AML-193 (cell line): ENCODE results near the gene GRIPAP1.
"Not testable (repeated sequence)": the region's sequence is repeated elsewhere in the genome, so short reads cannot be mapped to it uniquely, and the experiment has no call there.

Source experiments
- DNase-seq, 2 experiments: peaks; one replicate each; lab custom pipeline; 2025; lab: John Stamatoyannopoulos, UW

Gene GRIPAP1

GRCh38 chrX:48997455-48997854 lies 4.6 kb downstream of the GRIPAP1 start:
- DNase-seq = no peak

GRCh38 chrX:48996969-48997368 lies 5.1 kb downstream of the GRIPAP1 start:
- no peak for DNase-seq

- DNase-seq = no peak
These were observed 9.7 kb downstream of the GRIPAP1 start for GRCh38 chrX:48992341-48992740.

- DNase-seq = no peak
These were observed 12.6 kb downstream of the GRIPAP1 start for GRCh38 chrX:48989483-48989882.

GRCh38 chrX:48983896-48984295 lies 18.2 kb downstream of the GRIPAP1 start:
- no peak for DNase-seq

GRCh38 chrX:48983081-48983480 lies 19.0 kb downstream of the GRIPAP1 start:
- DNase-seq = no peak

GRCh38 chrX:48981178-48981577 lies 20.9 kb downstream of the GRIPAP1 start:
- no peak for DNase-seq

GRCh38 chrX:48980341-48980740 lies 21.7 kb downstream of the GRIPAP1 start:
- not testable (repeated sequence) for DNase-seq

GRCh38 chrX:48978226-48978625 lies 23.8 kb downstream of the GRIPAP1 start:
- no peak for DNase-seq

GRCh38 chrX:48976086-48976485 lies 26.0 kb downstream of the GRIPAP1 start:
- DNase-seq = no peak

GRCh38 chrX:48975541-48975940 lies 26.5 kb downstream of the GRIPAP1 start:
- DNase-seq = no peak

GRCh38 chrX:48975041-48975440 lies 27.0 kb downstream of the GRIPAP1 start:
- no peak for DNase-seq

GRCh38 chrX:48974574-48974973 lies 27.5 kb downstream of the GRIPAP1 start:
- no peak for DNase-seq

GRCh38 chrX:48974033-48974432 lies 28.0 kb downstream of the GRIPAP1 start:
- no peak for DNase-seq

- peak; percentile 11 to 13 for DNase-seq
These were observed 29.6 kb downstream of the GRIPAP1 start for GRCh38 chrX:48972220-48973164.

- no peak for DNase-seq
These were observed 30.5 kb downstream of the GRIPAP1 start, which contains the start of gene KCND1 for GRCh38 chrX:48971249-48972219. Gene KCND1, minus strand, starts transcription at chrX:48971844. Its CDS starts 1,573 bp downstream, at chrX:48970271.

GRCh38 chrX:48969471-48969870 lies 32.6 kb downstream of the GRIPAP1 start:
- DNase-seq = no peak

- no peak for DNase-seq
These were observed 33.7 kb downstream of the GRIPAP1 start for GRCh38 chrX:48968377-48968776.

- DNase-seq = no peak
These were observed 35.1 kb downstream of the GRIPAP1 start for GRCh38 chrX:48966796-48967579.

- no peak for DNase-seq
These were observed 36.1 kb downstream of the GRIPAP1 start for GRCh38 chrX:48965959-48966358.

- DNase-seq = no peak
These were observed 40.4 kb downstream of the GRIPAP1 start for GRCh38 chrX:48961585-48962091.
